ENCODE results near the gene WWP2.
"Not testable (repeated sequence)": the region's sequence is repeated elsewhere in the genome, so short reads cannot be mapped to it uniquely, and the experiment has no call there.

WWP2 gene

DNA sequence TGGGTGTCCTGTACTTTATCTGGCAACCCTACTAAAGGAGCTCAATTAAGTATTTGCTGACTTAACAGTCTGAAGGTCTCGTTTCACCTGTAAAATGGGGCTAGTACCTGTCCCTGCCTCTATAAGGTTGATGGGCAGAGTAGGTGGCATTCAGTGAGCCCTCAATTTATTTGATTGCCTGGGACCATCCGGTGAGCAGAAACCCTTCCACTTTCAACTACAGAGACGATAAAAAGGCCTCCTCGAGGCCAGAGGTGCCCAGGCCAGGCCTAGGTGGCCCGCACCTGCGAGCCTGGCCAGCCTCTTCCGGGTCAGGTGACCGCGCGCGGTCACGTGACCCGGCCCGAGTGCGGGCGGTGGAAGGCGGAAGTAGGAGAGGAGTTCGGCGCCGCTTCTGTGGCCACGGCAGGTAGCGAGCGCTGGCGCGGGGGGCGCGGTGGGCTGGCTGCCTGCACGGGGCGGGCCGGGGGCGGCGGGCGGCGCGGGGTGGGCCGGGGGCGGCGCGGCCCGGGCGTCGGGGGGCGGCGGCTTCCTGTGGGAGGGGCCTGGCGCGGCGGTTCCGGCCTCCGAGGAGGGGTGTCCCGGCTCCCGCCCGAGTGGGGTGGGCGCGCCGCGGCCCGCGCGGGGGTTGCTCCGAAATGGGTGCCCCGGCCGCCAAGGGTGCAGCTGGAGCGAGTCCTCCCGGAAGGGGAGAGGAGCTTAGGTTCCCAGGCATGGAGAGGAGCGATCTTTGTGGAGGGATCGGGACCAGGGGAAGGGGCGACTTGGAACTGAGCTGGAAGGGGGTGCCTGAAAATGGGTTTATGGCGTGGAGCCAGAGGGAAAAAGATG, at the start of gene WWP2:
Gene WWP2 (plus strand): TSS at position 350 of the 831 bp plus-strand sequence. CDS start 24,679 bp downstream, outside the sequence.
- peak; percentile 90 for DNase-seq (ENCODE audit: low spot score)

DNA sequence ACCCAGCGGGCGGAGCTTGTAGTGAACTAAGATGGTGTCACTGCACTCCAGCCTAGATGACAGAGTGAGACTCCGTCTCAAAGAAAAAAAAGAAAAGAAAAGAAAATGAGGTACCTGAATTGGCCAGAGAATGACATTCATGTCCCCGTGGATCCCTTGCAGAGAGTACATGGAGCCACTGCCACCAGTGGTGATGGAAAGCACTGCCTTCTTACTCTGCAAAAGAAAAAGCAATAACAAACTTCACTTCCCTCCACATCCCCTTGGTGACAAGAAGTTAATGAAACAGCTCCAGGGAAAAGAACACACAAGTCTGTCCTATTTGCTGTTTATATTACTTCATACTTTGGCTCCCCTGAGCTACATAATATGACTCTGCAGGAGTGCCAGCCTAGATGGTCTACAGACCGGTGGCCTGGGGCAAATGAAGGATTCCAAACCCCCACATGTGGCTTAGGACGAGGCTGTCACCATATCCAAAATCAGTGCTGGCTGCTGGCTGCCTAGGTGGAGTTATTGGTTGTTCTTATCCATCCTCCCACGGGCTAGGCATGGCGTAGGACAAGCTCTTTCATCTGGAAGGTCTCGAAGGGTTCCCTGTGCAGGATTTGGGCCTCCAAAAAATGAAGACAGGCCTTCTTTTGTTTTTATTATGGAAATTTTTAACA, 49.1 kb upstream of the WWP2 start:
- DNase-seq (ENCODE audit: low spot score): no peak

DNA sequence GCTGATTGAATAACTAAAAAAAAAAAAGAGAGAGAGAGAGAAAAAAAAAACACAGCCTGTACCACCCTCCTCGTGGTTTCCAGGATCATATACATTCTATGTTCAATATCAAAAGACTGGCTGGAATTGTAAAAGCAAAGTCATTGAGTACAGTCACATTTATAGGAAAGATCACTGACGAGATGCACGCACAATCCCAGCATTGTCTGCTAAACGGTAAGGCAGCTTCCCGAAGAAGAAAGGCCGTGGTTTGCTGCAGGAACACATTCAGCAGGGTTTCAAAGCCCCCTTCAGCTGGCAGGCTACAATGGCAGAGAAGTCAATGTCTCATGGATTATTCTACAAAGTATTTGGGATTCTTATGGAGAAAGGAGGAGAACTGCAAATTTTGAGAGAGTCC, 45.1 kb upstream of the WWP2 start:
- DNase-seq (ENCODE audit: low spot score): no peak

DNA sequence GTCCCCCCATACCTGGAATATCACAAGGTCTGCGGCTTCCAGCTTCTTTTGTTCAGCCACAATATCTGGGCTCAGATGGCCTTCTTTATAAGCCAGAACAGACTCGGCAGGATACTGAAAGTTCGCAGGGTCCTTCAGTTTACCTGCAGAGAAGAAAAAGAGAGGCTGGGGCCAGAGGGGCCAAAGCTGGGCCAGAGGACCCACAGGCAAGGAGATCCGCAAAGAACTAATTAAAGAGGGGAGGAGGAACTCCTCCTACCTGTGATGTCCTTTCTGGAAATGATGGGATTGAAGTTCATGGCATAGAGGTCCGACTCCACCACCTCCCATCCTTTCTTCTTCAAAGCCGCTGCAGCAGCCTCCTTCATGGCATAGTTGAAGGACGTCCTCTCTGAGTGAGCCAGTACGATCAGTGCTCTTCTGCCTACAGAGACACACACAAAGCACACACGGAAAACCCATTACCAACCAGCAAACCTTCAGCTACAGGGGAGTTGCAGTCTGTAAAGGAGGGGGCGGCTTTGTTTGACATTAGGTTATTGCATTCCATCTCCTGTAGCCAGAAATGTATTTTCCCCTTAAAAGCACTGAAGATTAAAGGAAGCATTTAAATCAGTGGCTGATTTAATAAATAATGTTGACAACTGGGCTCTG, 43.9 kb upstream of the WWP2 start:
- no peak for DNase-seq (ENCODE audit: low spot score)

DNA sequence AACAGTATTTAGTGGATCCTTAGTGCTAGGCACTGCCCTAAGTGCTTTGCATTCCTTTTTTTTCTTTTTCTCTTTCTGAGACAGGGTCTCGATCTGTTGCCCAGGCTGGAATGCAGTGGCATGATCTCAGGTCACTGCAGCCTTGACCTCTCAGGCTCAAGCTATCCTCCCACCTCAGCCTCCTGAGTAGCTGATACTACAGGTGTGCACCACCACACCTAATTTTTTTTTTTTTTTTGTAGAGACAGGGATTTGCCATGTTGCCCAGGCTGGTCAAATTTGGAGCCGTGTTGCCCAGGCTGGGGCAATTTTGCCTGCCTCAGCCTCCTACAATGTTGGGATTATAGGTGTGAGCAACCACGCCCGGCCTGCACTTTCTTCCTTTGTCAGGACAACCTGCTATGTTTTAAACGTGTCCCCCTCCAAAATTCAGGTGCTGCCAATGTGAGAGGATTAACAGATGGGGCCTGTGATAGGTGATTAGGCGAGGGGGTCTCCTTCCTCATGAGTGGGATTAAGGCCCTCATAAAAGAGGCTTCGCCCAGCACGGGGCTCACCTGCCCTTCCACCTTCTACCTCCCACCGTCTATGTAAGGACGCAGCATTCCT, 41.2 kb upstream of the WWP2 start:
- DNase-seq (ENCODE audit: low spot score): no peak

DNA sequence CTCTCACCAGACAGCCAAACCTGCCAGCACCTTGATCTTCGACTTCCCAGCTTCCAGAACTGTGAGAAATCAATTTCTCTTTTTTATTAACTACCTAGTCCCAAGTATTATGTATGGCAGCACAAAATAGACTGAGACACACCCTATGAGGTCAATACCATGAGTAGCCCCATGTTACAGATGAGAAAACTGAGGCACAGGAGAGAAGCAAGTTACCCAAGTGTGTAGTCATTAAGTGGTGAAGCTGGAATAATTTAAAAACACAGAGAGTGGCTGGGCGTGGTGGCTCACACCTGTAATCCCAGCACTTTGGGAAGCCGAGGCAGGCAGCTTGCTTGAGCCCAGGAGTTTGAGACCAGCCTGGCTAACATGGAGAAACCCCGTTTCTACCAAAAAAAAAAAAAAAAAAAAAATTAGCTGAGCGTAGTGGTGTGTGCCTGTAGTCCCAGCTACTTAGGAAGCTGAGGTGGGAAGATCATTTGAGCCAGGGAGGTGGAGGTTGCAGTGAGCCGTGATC, 40.6 kb upstream of the WWP2 start:
- DNase-seq (ENCODE audit: low spot score): no peak

DNA sequence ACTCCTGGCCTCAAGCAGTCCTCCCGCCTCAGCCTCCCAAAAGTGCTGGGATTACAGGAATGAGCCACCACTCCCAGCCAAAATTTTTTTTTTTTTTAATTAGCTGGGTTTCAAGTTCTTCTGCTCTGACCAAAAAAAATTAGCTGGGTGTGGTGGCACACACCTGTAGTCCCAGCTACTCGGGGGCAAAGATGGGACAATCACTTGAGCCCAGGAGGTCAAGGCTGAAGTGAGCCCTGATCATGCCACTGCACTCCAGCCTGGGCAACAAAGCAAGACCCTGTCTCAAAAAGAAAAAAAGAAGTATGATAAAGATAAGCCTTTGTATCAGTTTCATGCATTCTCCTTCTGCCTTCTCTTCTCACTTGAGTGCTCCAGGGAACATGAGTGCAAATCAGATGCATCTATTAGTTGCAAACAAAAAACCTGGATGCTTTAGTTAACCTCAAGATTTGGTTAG, 37.7 kb upstream of the WWP2 start:
- DNase-seq (ENCODE audit: low spot score): no peak

DNA sequence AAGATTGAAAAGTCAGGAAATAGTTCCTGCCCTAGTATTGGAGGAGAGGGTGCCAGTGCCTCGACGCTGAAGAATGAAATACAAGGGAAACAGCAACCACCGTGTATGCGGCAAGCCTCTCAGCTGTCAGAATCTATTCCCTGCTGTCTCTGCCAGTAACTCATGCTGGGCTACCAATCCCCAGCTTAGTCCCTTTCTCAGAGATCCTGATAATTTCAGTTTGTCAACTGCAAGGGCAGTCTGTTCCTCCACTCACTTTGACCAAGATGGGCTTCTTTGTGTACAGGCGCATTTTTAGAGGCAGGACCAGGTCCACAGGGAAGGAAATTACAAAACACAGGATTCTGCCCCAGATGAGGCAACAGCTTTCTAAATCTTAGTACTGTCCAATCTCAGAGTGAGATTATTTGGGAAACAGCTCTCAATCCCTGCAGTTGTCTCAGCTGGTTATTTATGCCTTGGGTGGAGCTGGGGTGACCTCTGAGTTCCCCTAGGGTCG, 37.1 kb upstream of the WWP2 start:
- no peak for DNase-seq (ENCODE audit: low spot score)

DNA sequence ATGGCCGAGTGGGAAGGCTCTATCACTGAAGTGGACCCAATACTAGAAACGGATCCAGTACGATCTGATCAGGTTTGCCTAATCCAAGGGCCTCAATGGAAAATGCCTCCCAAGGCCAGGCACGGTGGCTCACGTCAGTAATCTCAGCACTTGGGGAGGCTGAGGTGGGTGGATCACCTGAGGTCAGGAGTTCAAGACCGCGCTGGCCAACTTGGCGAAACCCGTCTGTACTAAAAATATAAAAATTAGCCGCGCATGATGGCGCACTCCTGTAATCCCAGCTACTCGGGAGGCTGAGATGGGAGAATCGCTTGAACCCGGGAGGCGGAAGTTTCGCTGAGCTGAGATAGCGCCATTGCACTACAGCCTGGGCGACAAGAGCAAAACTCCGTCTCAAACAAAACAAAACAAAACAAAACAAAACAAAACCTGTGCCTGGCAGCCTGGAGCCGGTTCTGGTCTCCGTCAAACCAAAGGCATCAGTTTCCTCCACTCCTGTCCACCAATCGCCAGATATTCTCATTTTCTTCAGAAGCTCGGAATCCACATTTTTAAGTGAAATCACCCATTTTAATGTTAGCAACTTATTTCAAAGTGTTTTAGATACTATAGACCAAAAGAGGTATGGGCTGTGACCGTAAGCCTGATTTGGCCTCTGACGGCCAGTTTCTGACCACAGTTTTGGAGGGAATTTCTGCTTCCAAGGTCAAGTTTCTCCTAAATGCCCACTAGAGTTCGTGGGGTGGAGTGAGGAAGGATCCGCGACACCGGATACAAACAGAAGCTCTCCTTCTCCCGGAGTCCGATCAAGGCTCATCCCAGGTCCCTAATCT, 36.4 kb upstream of the WWP2 start:
- no peak for DNase-seq (ENCODE audit: low spot score)

DNA sequence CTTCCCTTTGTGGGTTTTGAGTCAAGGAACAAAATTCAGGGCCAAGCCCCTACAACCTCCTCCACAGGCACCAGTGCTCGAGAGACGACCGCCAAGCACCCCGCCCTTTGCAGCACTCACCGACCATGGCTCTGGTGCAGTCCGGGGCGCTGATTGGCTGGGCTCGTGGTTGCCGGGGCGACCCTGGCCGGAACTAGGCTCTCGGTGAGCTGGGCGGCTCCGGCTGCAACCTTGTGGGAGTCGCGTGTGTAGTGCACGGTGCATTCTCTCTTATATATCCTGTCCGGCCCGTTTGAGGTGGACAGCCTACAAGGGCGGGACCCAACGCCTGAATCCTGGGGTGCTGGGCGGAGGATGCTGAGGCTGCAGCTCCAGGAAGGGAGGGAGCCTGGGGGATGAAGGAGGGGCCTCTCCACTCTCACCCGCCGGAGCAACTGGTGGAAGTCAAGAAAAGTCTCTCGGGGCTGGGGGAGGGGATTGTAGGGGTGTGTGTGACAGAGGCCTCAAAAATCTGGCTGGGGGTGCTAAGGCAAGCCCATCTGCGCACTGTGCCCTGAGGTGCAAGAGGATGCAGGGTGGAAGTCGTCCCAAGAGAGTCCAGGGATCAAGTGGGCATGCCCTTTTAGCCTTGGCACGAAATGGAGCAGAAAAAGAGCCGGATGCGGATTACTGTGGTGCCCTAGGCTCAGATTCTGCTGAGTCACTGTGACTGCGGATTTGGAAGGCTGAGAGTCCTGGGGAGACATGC, 35.6 kb upstream of the WWP2 start, which contains the start of gene NQO1:
Gene NQO1 (minus strand): TSS at position 248 of the 748 bp plus-strand sequence. CDS start 121 bp downstream, at position 127.
- DNase-seq (ENCODE audit: low spot score): peak; percentile 53

DNA sequence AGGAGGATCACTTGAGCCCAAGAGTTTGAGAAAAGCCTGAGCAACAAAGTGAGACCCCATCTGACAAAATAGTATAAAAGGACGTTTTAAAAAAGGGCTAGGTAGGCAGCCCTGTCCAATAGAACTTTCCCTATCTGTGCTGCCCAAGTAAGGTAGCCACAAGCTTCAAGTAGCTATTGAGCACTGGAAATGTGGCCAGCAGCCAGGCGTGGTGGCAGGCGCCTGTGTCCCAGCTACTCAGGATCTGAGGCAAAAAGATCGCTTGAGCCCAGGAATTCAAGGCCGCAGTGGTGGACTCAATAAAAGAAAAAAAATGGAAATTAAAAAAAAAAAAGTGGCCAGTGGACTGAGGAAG, 34.2 kb upstream of the WWP2 start:
- DNase-seq (ENCODE audit: low spot score): no peak

DNA sequence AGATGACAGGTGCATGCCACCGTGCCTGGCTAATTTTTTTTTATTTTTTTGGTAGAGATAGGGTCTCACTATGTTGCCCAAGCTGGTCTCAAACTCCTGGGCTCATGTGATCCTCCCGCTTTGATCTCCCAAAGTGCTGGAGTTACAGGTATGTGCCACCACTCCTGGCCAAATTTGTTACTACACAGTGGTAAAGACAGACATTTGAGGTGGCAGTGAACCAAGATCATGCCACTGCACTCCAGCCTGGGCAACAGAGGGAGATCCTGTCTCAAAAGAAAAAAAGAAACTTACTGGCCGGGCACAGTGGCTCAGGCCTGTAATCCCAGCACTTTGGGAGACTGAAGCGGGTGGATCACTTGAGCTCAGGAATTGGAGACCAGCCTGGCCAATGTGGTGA, 33.1 kb upstream of the WWP2 start:
- DNase-seq (ENCODE audit: low spot score): not testable (repeated sequence)

DNA sequence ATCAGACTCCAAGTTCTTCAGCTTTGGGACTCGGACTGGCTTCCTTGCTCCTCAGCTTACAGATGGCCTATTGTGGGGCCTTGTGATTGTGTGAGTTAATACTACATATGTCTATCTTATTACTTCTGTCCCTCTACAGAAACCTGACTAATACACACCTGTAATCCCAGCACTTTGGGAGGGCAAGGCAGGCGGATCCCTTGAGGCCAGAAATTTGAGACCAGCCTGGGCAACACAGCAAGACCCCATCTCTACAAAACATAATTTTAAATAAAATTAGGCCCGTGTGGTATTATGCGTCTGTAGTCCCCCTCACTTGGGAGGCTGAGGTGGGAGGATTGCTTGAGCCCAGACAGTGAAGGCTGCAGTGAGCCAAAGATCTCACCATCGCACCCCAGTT, 30.9 kb upstream of the WWP2 start:
- not testable (repeated sequence) for DNase-seq (ENCODE audit: low spot score)

DNA sequence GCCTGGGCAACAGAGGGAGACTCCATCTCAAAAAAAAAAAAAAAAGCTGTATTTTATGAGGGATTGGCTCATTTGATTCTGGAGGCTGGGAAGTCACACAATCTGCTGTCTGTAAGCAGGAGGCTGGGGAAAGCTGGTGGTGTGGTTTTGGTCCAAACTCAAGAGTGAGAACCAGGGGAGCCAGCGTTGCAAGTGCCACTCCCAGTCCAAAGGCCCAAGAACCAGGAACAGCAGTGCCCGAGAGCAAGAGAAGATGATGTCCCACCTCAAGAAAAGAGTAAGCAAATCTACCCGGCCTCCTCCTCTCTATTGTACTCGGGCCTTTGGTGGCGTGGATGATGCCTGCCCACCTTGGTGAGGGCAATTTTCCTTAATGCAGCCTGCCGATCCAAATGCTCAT, 30.0 kb upstream of the WWP2 start:
- DNase-seq (ENCODE audit: low spot score): no peak

DNA sequence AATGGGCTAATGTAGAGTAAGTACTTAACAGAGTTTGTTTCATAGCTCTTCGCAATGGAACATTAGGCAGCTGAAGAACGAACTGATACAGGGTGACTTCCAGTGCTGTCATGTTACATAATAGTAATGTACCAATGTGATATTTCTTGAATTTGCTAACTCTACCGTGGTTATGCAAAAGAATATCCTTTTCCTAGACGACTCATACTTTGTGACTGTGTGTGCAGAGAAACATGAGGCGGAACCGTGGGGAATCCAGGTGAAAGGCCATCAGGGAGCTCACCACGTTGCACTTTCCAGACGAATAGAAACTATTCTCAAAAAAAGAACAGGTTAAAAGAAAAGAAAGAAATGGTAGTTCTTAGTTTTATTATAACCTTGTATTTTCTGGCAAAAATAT, 20.6 kb upstream of the WWP2 start:
- no peak for DNase-seq (ENCODE audit: low spot score)

DNA sequence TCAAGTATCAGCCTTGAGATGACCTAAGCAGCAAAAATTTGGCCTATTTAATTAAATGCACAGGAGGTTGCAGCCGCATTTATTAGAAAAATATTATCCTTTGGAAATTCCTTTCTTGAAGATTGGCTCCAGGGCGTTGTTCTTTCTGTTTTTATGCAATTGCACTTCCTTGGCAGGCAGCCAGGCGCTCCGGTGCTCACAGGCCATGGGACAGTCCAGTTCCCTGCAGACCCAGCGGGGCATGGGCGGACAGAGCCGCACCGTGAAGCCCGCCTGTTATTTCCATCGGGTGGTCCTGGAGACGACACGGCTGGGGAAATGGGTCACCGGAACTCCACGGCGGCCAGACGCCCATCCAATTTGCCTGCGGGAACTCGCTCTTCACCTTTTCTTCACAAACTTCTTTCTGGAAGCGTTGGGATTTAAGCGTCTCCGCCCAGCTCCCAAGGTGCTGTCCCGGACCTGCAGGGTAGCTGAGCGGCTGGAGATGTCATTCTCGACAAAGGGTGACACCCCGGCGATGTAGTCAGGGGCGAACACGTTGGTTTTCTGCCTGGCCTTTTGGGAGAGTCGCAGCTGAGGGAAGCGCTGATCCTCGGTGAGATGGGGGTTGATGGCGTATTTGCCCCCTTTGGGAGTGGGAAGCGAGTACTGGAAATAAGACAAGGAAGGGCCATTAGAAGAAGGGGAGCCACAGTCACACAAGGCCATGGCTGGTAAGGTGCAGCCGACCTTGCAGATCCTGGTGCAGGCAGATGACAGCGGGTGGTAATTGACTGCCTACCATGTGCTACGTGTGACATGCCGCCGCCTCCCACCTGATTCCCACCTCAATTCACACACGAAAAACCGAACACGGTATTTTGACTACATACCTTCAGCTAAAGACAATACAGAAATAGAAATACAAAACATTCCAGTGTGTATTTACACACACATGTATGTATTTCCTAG, 19.9 kb upstream of the WWP2 start:
- DNase-seq (ENCODE audit: low spot score): no peak

DNA sequence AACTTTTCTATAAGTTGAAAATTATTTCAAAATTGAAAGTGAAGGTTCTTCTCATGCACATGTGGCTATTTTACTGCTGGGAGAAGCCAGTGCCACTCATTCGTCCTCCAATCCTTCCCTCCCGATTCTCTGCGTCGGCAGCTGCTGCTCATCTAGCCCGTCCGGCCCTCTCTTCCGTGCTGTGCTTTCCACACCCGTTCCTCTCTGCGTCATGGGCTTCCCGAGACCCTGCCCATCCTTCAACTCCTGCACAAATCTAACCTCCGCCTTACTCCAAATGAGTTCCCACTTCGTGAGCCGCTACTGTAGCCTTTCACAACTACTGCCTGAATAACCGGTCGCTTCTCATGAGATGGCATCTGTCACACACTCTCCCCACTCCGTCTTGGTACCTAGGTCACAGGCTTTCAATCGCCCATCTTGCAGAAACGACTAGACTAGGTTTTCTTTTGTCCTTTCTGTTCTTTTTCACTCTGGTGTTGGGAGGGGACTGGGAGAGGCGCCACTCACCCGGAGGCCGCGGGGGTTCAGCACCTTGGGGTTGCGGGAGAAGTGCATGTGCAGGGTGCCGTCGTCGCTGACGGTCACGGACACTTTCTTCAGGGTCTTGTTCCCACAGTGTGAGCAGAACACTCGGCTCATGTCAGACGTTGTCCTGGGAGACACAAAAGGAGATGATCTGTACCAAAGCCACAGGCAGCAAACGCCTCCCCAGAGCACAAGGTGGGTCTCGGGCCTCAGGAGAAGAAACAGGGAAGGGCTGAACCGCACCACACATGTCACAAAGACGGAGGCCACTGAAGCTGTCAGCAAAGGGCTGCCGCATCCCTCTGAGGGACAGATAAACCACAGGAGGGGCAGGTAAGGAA, 17.5 kb upstream of the WWP2 start:
- no peak for DNase-seq (ENCODE audit: low spot score)

DNA sequence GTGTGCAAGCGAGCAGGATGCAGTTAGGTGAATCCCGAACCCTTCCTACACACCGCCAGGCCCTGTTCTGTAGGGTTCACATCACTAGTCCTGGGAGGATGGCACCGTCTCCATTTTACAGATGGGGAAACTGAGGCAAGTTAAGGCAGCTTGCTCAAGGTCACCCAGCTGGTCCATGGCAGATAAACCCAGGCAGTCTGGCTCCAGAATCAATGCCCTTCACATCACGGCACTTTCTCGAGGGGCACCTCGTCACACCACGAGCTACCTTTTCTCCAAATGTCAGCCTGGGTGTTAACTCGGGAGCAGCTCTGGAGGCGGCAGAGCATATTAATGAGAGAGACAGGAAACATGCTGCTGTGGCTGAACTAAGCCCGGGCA, 16.9 kb upstream of the WWP2 start:
- DNase-seq (ENCODE audit: low spot score): no peak
